Measurements from ENCODE around the gene PRSS33. TPM values are rescaled to one million over a fixed set of nuclear protein-coding genes. Genes with fewer than 3 reads are reported as not detected.

PRSS33 gene
- total RNA-seq, 4 donors from 2014 or later: not detected

DNA sequence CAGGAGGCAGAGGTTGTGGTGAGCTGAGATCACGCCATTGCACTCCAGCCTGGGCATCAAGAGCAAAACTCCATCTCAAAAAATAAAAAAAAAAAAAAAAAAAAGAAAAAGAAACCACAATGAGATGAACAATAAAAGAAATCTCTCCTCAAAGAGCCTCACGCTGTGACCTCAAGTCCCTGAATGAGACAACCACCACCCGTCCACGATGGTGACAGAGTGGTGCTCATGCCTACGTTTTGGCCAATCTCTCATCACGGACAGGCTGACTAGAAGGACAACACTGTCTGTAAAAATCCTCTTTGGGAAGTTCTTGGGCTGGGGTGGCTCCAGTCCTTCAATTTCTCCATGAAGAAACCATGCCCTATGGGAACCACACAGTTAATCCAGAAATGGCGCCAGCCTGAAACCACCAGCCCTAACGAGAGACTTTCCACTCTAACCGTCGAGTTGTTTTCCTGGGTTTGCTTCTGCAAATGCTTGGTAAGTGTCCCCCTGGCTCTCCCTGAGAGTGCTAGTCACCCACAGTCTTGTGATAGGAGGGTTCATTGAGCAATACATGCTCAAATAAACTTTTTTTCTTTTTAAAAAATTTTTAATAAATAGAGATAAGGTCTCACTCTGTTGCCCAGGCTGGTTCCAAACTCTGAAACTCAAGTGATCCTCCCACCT, 52.4 kb downstream of the PRSS33 start:
- Histone ChIP-seq H3K4me3 (no peak overlapping the region), H3K27me3 (peaks cover 59% of the 10 kb centered on the region), H3K36me3 (no peaks in the 10 kb centered on the region), H3K9me3 (no peaks in the 10 kb centered on the region), H3K4me1 (no peaks in the 10 kb centered on the region), H3K27ac (no peak overlapping the region)
- ATAC-seq: no peak
- WGBS, 2 donors (ENCODE audit: low coverage in 1 of 2): 78 to 80% methylated on average over 2 to 9 of the region's 10 CpGs
- TF ChIP-seq EP300 (IDR thresholded peaks at IDR 0.05) (no peak), POLR2AphosphoS5 (IDR thresholded peaks at IDR 0.05) (no peak), CTCF (IDR thresholded peaks at IDR 0.05) (no peak), POLR2A (IDR thresholded peaks at IDR 0.05) (no peak)

Small RNAs within 50 kb of the gene (small RNA-seq; reads per million reads assigned to genes)
- gene SNORA3C: 0 to 0.27 (median 0) reads per million in 4 donors

Other genes with a start within 250 kb of the PRSS33 start
- gene PDPK1, start 249.5 kb downstream of the PRSS33 start, total RNA-seq: 10 to 100 TPM; 30.8 to 43.1 (median 36.5) TPM
- 10 to 100 TPM; 15.1 to 31.1 (median 19.5) TPM for gene KCTD5, start 105.0 kb downstream of the PRSS33 start, total RNA-seq
- gene PRSS27, start 67.3 kb downstream of the PRSS33 start, total RNA-seq: 10 to 100 TPM in 1 of 4 donors, 1 to 10 TPM in 2, under 1 TPM in 1; 0.67 to 10.3 (median 2.4) TPM
- 100 to 1,000 TPM in 3 of 4 donors, 10 to 100 TPM in 1; 73.9 to 398 (median 255) TPM for gene SRRM2, start 34.9 kb downstream of the PRSS33 start, total RNA-seq
- gene ELOB, start 10.3 kb downstream of the PRSS33 start, total RNA-seq: 100 to 1,000 TPM; 216 to 269 (median 251) TPM
- gene PRSS41, start 10.9 kb upstream of the PRSS33 start, total RNA-seq: not detected
- gene PRSS21, start 29.7 kb upstream of the PRSS33 start, total RNA-seq: not detected
- 10 to 100 TPM in 1 of 4 donors, not detected in 3; 37.5 TPM for gene ZG16B, start 42.7 kb upstream of the PRSS33 start, total RNA-seq
- gene PRSS22, start 70.6 kb upstream of the PRSS33 start, total RNA-seq: 1 to 10 TPM in 2 of 4 donors, not detected in 2; 1.0 to 2.7 TPM
- gene FLYWCH2, start 95.7 kb upstream of the PRSS33 start, total RNA-seq: 10 to 100 TPM; 21.9 to 69.1 (median 38.8) TPM
- gene FLYWCH1, start 124.4 kb upstream of the PRSS33 start, total RNA-seq: 10 to 100 TPM; 34.5 to 66.5 (median 51.2) TPM
- gene KREMEN2, start 176.7 kb upstream of the PRSS33 start, total RNA-seq: not detected
- 1 to 10 TPM; 1.9 to 6.4 (median 4.1) TPM for gene PAQR4, start 181.8 kb upstream of the PRSS33 start, total RNA-seq
- 1 to 10 TPM in 2 of 4 donors, not detected in 2; 1.6 to 1.7 TPM for gene PKMYT1, start 192.9 kb upstream of the PRSS33 start, total RNA-seq
- gene CLDN9, start 225.4 kb upstream of the PRSS33 start, total RNA-seq: under 1 TPM in 2 of 4 donors, not detected in 2; 0.32 to 0.39 TPM
- gene CLDN6, start 230.6 kb upstream of the PRSS33 start, total RNA-seq: not detected
- gene TNFRSF12A, start 232.8 kb upstream of the PRSS33 start, total RNA-seq: 100 to 1,000 TPM in 2 of 4 donors, 10 to 100 TPM in 2; 26.0 to 135 (median 72.2) TPM
- gene HCFC1R1, start 236.4 kb upstream of the PRSS33 start, total RNA-seq: 10 to 100 TPM; 20.1 to 94.9 (median 40.5) TPM
- 10 to 100 TPM; 17.6 to 28.2 (median 25.0) TPM for gene THOC6, start 236.5 kb upstream of the PRSS33 start, total RNA-seq
- 1 to 10 TPM in 1 of 4 donors, under 1 TPM in 2, not detected in 1; 0.31 to 3.1 (median 0.31) TPM for gene BICDL2, start 249.4 kb upstream of the PRSS33 start, total RNA-seq

Measured in gastroesophageal sphincter (tissue), 4 donors.